ENCODE measurements around the gene C1QB.

GRCh38 chr1:22627331-22627730 is 25.7 kb upstream of the C1QB start:
- TF ChIP-seq, protein P1, sequence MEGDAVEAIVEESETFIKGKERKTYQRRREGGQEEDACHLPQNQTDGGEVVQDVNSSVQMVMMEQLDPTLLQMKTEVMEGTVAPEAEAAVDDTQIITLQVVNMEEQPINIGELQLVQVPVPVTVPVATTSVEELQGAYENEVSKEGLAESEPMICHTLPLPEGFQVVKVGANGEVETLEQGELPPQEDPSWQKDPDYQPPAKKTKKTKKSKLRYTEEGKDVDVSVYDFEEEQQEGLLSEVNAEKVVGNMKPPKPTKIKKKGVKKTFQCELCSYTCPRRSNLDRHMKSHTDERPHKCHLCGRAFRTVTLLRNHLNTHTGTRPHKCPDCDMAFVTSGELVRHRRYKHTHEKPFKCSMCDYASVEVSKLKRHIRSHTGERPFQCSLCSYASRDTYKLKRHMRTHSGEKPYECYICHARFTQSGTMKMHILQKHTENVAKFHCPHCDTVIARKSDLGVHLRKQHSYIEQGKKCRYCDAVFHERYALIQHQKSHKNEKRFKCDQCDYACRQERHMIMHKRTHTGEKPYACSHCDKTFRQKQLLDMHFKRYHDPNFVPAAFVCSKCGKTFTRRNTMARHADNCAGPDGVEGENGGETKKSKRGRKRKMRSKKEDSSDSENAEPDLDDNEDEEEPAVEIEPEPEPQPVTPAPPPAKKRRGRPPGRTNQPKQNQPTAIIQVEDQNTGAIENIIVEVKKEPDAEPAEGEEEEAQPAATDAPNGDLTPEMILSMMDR (IDR thresholded peaks at IDR 0.05): no peak
- no peak for TF ChIP-seq POLR2AphosphoS5 (IDR thresholded peaks at IDR 0.05; ENCODE audit: low read depth, low read length)

Data from Panc1 (cell line).